ENCODE results near the gene ADGRV1. TPM values are rescaled to one million over a fixed set of nuclear protein-coding genes. Genes with fewer than 3 reads are reported as not detected.

Gene ADGRV1
- total and polyA plus RNA-seq, 7 donors: 0.05 to 0.83 (median 0.11) TPM; not detected in 1

GRCh38 chr5:91127456-91128081 lies 569.0 kb downstream of the ADGRV1 start:
- no peak overlapping the region for H3K4me3 ChIP-seq
- no peak for DNase-seq
- TF ChIP-seq, protein P1, sequence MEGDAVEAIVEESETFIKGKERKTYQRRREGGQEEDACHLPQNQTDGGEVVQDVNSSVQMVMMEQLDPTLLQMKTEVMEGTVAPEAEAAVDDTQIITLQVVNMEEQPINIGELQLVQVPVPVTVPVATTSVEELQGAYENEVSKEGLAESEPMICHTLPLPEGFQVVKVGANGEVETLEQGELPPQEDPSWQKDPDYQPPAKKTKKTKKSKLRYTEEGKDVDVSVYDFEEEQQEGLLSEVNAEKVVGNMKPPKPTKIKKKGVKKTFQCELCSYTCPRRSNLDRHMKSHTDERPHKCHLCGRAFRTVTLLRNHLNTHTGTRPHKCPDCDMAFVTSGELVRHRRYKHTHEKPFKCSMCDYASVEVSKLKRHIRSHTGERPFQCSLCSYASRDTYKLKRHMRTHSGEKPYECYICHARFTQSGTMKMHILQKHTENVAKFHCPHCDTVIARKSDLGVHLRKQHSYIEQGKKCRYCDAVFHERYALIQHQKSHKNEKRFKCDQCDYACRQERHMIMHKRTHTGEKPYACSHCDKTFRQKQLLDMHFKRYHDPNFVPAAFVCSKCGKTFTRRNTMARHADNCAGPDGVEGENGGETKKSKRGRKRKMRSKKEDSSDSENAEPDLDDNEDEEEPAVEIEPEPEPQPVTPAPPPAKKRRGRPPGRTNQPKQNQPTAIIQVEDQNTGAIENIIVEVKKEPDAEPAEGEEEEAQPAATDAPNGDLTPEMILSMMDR (IDR thresholded peaks at IDR 0.05): no peak
- intact Hi-C loops (cut with DNase I): no loop called here
- H3K27ac ChIP-seq: peak overlapping the region; percentile 4
- 44 to 82% (median 52%) methylated on average over 1 of the region's 1 CpG for WGBS, 3 donors
- H3K36me3 ChIP-seq (ENCODE audit: insufficient read depth in 1 of 2, low read depth in 1 of 2): no peaks in the 10 kb centered on the region
- no peaks in the 10 kb centered on the region for H3K9me3 ChIP-seq
- no peaks in the 10 kb centered on the region for H3K27me3 ChIP-seq (ENCODE audit: insufficient read depth in 3 of 3, low read length in 2 of 3)
- no peak for ATAC-seq
- H3K4me1 ChIP-seq: peaks cover 8% of the 10 kb centered on the region

GRCh38 chr5:91128604-91129003 lies 570.0 kb downstream of the ADGRV1 start:
- H3K4me3 ChIP-seq: no peak overlapping the region
- DNase-seq (no peak), ATAC-seq (no peak)
- no peaks in the 10 kb centered on the region for H3K36me3 ChIP-seq (ENCODE audit: insufficient read depth in 1 of 2, low read depth in 1 of 2)
- intact Hi-C loops (cut with DNase I): no loop called here
- WGBS, 3 donors: 87 to 95% (median 90%) methylated on average over 1 of the region's 1 CpG
- H3K4me1 ChIP-seq: peaks cover 8% of the 10 kb centered on the region
- TF ChIP-seq, protein P1 (IDR thresholded peaks at IDR 0.05): no peak
- H3K27ac ChIP-seq: no peak overlapping the region
- H3K9me3 ChIP-seq: no peaks in the 10 kb centered on the region
- no peaks in the 10 kb centered on the region for H3K27me3 ChIP-seq (ENCODE audit: insufficient read depth in 3 of 3, low read length in 2 of 3)

DNA sequence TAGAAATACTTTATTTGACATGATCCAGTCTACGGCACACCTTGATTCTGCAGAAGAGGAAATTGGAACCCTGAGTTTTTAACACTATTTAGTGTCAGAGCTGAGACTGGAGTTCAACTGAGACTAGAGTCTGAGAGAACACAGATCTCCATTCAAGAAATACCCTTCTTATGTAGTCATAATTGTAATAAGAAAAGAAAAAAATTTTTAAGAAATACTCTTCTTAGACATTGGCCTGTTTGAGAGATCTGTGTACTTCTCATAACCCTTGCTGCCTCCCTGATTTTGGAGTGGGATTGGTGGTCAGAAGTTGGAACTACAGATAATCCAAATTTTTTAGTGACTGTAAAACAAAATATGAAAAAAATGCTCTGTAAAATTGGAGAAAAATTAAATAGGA lies 571.2 kb downstream of the ADGRV1 start:
- intact Hi-C loops (cut with DNase I): no loop called here
- DNase-seq (no peak), ATAC-seq (no peak)
- no peak overlapping the region for H3K27ac ChIP-seq
- 93 to 100% (median 99%) methylated on average over 1 of the region's 1 CpG for WGBS, 3 donors
- H3K9me3 ChIP-seq: no peaks in the 10 kb centered on the region
- H3K27me3 ChIP-seq (ENCODE audit: insufficient read depth in 3 of 3, low read length in 2 of 3): no peaks in the 10 kb centered on the region
- no peaks in the 10 kb centered on the region for H3K36me3 ChIP-seq (ENCODE audit: insufficient read depth in 1 of 2, low read depth in 1 of 2)
- TF ChIP-seq, protein P1 (IDR thresholded peaks at IDR 0.05): no peak
- H3K4me3 ChIP-seq: no peak overlapping the region
- peaks cover under 1% of the 10 kb centered on the region for H3K4me1 ChIP-seq

DNA sequence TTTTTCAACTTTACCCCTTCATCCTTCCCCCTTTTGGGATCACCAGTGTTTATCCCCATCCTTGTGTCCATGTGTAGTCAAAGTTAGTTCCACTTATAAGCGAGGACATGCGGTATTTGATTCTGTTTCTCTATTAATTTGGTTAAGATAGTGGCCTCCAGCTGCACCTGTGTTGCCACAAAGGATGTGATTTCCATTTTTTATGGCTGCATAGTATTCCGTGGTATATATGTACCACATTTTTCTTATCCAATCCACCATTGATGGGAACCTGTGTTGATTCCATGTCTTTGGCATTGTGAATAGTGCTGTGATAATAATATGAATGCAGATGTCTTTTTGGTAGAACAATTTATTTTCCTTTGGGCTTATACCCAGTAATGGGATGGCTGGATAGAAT lies 572.2 kb downstream of the ADGRV1 start:
- intact Hi-C loops (cut with DNase I): no loop called here
- no peaks in the 10 kb centered on the region for H3K36me3 ChIP-seq (ENCODE audit: insufficient read depth in 1 of 2, low read depth in 1 of 2)
- no peaks in the 10 kb centered on the region for H3K9me3 ChIP-seq
- TF ChIP-seq, protein P1 (IDR thresholded peaks at IDR 0.05): no peak
- 98 to 99% (median 99%) methylated on average over 3 of the region's 3 CpGs for WGBS, 3 donors
- DNase-seq (no peak), ATAC-seq (no peak)
- H3K4me3 ChIP-seq: no peak overlapping the region
- no peaks in the 10 kb centered on the region for H3K27me3 ChIP-seq (ENCODE audit: insufficient read depth in 3 of 3, low read length in 2 of 3)
- no peaks in the 10 kb centered on the region for H3K4me1 ChIP-seq
- H3K27ac ChIP-seq: no peak overlapping the region

DNA sequence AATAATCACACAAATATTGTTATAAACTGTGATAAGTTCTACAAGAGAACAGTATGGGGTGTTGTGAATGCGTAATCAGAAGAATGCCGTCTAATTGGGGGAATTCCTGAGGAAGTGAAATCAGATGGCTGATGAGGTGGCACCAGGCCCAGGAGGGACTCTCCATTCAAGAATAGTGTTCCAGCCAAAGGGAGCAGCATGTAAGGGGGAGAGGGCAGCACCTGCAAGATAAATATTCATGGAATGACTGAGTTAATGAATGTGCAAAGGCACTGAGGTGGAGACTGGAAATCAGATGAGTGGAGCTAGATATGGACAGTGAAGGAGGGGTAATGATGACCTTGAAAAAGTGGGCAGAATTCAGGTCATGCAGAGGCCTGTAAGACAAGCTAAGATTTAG lies 574.0 kb downstream of the ADGRV1 start:
- no peaks in the 10 kb centered on the region for H3K4me1 ChIP-seq
- DNase-seq (no peak), ATAC-seq (no peak)
- intact Hi-C loops (cut with DNase I): no loop called here
- TF ChIP-seq, protein P1 (IDR thresholded peaks at IDR 0.05): no peak
- no peaks in the 10 kb centered on the region for H3K36me3 ChIP-seq (ENCODE audit: insufficient read depth in 1 of 2, low read depth in 1 of 2)
- no peak overlapping the region for H3K4me3 ChIP-seq
- 69 to 85% (median 73%) methylated on average over 2 of the region's 2 CpGs for WGBS, 3 donors
- no peaks in the 10 kb centered on the region for H3K9me3 ChIP-seq
- no peak overlapping the region for H3K27ac ChIP-seq
- no peaks in the 10 kb centered on the region for H3K27me3 ChIP-seq (ENCODE audit: insufficient read depth in 3 of 3, low read length in 2 of 3)
